ENCODE data around the gene GINS2.

- TF ChIP-seq POLR2A (IDR thresholded peaks at IDR 0.05; ENCODE audit: low read length): no peak
- TF ChIP-seq GATA1 (IDR thresholded peaks at IDR 0.05; ENCODE audit: low read depth, low read length): no peak
Observed at GRCh38 chr16:85654251-85655095, 34.3 kb downstream of the GINS2 start.
